Measurements from ENCODE around the gene PCYT2. TPM values are rescaled to one million over a fixed set of nuclear protein-coding genes. Genes with fewer than 3 reads are reported as not detected.

The PCYT2 gene
- total and polyA plus RNA-seq, 9 of the 15 experiments (the other 6 are each of a cell fraction or from before 2014, with no cell fraction given), result 0.92 to 134 (median 82.5) TPM

DNA sequence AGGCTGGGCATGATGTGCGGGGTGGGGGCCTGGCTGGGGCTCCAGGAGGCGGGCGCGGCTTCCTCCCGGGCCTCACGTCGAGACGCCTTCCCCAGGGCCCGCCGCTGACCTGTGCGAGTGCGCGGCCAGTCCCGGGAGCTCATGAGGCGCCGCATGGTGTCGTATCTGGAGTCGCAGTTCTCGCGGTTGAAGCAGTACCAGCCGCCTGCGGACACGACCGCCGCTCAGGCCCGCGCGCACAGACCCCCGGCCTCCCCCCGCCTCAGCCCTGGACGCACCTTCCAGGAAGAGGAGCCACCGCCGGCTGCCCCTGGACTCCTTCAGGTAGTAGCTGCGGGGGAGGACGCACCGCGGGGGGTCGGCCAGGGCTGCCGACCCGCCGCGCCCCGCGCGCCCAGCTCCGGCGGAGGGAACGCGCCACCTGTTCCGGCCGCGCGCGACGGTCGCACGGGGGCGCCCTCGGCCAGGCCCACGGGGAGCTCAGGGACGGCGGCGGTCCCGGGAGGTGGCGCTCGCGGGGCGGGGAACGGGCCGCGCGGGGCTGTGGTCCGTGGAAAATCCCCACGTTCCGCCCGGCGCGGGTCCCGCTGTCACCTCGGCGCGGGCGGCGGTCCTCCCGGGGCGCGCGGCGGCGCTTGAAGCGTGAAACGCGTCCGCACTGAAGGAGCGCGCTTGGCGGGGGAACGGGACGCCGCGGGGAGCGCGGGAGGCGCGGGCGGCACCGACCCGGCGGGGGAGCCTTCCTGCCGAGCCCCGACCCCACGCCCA is 48.3 kb upstream of the PCYT2 start (continued):
- TF ChIP-seq, protein P1, sequence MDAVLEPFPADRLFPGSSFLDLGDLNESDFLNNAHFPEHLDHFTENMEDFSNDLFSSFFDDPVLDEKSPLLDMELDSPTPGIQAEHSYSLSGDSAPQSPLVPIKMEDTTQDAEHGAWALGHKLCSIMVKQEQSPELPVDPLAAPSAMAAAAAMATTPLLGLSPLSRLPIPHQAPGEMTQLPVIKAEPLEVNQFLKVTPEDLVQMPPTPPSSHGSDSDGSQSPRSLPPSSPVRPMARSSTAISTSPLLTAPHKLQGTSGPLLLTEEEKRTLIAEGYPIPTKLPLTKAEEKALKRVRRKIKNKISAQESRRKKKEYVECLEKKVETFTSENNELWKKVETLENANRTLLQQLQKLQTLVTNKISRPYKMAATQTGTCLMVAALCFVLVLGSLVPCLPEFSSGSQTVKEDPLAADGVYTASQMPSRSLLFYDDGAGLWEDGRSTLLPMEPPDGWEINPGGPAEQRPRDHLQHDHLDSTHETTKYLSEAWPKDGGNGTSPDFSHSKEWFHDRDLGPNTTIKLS (IDR thresholded peaks at IDR 0.05; ENCODE audit: borderline replicate concordance, low read depth), result peak; percentile 46; the same call in 1 of the 2 replicates
- TF ChIP-seq POLR2A (conservative IDR thresholded peaks at IDR 0.05) (peak; percentile 56; the same call in 1 of the 2 replicates), FOXK2 (conservative IDR thresholded peaks at IDR 0.05 in 1 of 2, IDR thresholded peaks at IDR 0.05 in 1 of 2; ENCODE audit: low read depth in 2 of 2) (no peak), ZNF124 (CRISPR knock-in tag; IDR thresholded peaks at IDR 0.05) (no peak), ZNF354B (CRISPR knock-in tag; IDR thresholded peaks at IDR 0.05) (no peak), CBFB (CRISPR knock-in tag; IDR thresholded peaks at IDR 0.05) (no peak), NFATC3 (IDR thresholded peaks at IDR 0.05) (no peak), TAL1 (IDR thresholded peaks at IDR 0.05) (no peak), U2AF2 (optimal IDR thresholded peaks at IDR 0.05; ENCODE audit: low read depth, low read length) (no peak), TFAM (CRISPR knock-in tag; conservative IDR thresholded peaks at IDR 0.05) (no peak), TAF9B (IDR thresholded peaks at IDR 0.05; ENCODE audit: partially characterized antibody) (no peak), ZKSCAN8 (CRISPR knock-in tag; IDR thresholded peaks at IDR 0.05) (no peak), MAX (CRISPR knock-in tag; IDR thresholded peaks at IDR 0.05) (peak; percentile 66), GTF2E2 (tag; IDR thresholded peaks at IDR 0.05) (no peak), U2AF1 (optimal IDR thresholded peaks at IDR 0.05; ENCODE audit: low read depth, low read length) (no peak)
- TF ChIP-seq, protein P2, sequence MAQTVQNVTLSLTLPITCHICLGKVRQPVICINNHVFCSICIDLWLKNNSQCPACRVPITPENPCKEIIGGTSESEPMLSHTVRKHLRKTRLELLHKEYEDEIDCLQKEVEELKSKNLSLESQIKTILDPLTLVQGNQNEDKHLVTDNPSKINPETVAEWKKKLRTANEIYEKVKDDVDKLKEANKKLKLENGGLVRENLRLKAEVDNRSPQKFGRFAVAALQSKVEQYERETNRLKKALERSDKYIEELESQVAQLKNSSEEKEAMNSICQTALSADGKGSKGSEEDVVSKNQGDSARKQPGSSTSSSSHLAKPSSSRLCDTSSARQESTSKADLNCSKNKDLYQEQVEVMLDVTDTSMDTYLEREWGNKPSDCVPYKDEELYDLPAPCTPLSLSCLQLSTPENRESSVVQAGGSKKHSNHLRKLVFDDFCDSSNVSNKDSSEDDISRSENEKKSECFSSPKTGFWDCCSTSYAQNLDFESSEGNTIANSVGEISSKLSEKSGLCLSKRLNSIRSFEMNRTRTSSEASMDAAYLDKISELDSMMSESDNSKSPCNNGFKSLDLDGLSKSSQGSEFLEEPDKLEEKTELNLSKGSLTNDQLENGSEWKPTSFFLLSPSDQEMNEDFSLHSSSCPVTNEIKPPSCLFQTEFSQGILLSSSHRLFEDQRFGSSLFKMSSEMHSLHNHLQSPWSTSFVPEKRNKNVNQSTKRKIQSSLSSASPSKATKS (CRISPR knock-in tag; IDR thresholded peaks at IDR 0.05), result no peak
- TF ChIP-seq, protein P3, sequence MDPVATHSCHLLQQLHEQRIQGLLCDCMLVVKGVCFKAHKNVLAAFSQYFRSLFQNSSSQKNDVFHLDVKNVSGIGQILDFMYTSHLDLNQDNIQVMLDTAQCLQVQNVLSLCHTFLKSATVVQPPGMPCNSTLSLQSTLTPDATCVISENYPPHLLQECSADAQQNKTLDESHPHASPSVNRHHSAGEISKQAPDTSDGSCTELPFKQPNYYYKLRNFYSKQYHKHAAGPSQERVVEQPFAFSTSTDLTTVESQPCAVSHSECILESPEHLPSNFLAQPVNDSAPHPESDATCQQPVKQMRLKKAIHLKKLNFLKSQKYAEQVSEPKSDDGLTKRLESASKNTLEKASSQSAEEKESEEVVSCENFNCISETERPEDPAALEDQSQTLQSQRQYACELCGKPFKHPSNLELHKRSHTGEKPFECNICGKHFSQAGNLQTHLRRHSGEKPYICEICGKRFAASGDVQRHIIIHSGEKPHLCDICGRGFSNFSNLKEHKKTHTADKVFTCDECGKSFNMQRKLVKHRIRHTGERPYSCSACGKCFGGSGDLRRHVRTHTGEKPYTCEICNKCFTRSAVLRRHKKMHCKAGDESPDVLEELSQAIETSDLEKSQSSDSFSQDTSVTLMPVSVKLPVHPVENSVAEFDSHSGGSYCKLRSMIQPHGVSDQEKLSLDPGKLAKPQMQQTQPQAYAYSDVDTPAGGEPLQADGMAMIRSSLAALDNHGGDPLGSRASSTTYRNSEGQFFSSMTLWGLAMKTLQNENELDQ (CRISPR knock-in tag; IDR thresholded peaks at IDR 0.05; ENCODE audit: borderline replicate concordance), result peak; percentile 44; the same call in 1 of the 2 replicates
- TF ChIP-seq, protein P4, sequence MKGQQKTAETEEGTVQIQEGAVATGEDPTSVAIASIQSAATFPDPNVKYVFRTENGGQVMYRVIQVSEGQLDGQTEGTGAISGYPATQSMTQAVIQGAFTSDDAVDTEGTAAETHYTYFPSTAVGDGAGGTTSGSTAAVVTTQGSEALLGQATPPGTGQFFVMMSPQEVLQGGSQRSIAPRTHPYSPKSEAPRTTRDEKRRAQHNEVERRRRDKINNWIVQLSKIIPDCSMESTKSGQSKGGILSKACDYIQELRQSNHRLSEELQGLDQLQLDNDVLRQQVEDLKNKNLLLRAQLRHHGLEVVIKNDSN (CRISPR knock-in tag; IDR thresholded peaks at IDR 0.05), result no peak
- TF ChIP-seq, protein P5, sequence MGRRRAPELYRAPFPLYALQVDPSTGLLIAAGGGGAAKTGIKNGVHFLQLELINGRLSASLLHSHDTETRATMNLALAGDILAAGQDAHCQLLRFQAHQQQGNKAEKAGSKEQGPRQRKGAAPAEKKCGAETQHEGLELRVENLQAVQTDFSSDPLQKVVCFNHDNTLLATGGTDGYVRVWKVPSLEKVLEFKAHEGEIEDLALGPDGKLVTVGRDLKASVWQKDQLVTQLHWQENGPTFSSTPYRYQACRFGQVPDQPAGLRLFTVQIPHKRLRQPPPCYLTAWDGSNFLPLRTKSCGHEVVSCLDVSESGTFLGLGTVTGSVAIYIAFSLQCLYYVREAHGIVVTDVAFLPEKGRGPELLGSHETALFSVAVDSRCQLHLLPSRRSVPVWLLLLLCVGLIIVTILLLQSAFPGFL (CRISPR knock-in tag; IDR thresholded peaks at IDR 0.05), result no peak
